HCT116 (cell line): Measurements from ENCODE around the gene VAV2. TPM values are rescaled to one million over a fixed set of nuclear protein-coding genes. Genes with fewer than 3 reads are reported as not detected.

Experiments used
- ATAC-seq: fragments of 200-7000 bp; cut with Tn5 transposase; 2 replicates; pipeline ENCODE4 v1.9.1; 2020; ENCODE audit warnings: mild to moderate bottlenecking, moderate library complexity
- BruUV-seq: library from RNA; stranded (reverse); fragments of 400-500 nt; replicated peaks from 2 replicates; lab custom pipeline; 2021; lab: Mats Ljungman, UMichigan
- CTCF ChIA-PET: fragments of 300-600 bp; sonication (Branson Sonifier 250); formaldehyde crosslinking; loops from one replicate; lab custom pipeline; 2021; ENCODE audit warnings: antibody characterized with exemption; lab: Charles Lee
- POLR2A ChIA-PET: fragments of 300-600, 350-600 bp; sonication (Branson Sonifier 250); formaldehyde crosslinking; loops from one replicate; lab custom pipeline; 2021; ENCODE audit warnings: antibody characterized with exemption; lab: Charles Lee
- RAD21 ChIA-PET, 2 experiments: fragments of 300-600 bp; sonication (Branson Sonifier 250); formaldehyde crosslinking; loops; one replicate each; lab custom pipeline; 2023; ENCODE audit warnings: low total read pairs in 2 of 2; ENCODE audit not compliant: uncharacterized antibody in 2 of 2, unreplicated experiment in 2 of 2, low non-redundant PET in 1 of 2; lab: Charles Lee
- DNase-seq: peaks from one replicate; pipeline ENCODE4 v3.0.0-alpha.2; 2010; ENCODE audit warnings: low read depth, low spot score
- H2AFZ ChIP-seq: fragments of 200-600 bp; shearing (Covaris generic), sonication (generic); 2 replicates; pipeline ENCODE4 v1.6.1; 2017; ENCODE audit warnings: low read depth, mixed run types, mixed read lengths, antibody characterized with exemption, low read length; ENCODE audit not compliant: poor library complexity, severe bottlenecking
- H3K27ac ChIP-seq: 2 replicates; pipeline ENCODE4 v1.5.1; 2012; ENCODE audit warnings: low read depth, low read length
- H3K27me3 ChIP-seq: fragments of 200-600 bp; sonication (generic); 2 replicates; pipeline ENCODE4 v1.6.1; 2016; ENCODE audit warnings: mixed run types, low read length, mixed read lengths; ENCODE audit not compliant: insufficient read depth
- H3K36me3 ChIP-seq, 2 experiments: fragments of 200-500 bp in 1 of 2; fragments of 200-600 bp in 1 of 2; sonication (Bioruptor generic) in 1 of 2; sonication (generic) in 1 of 2; 2 replicates each; pipeline versions ENCODE4 v1.5.1 to v1.6.1; 2014 to 2016; ENCODE audit warnings: low read length in 2 of 2, inconsistent platforms in 1 of 2, mixed read lengths in 1 of 2, mixed run types in 1 of 2; ENCODE audit not compliant: insufficient read depth in 2 of 2, control insufficient read depth in 1 of 2
- H3K4me1 ChIP-seq, 2 experiments: fragments of 200-600 bp in 1 of 2; sonication (generic) in 1 of 2; 2 replicates each; pipeline versions ENCODE4 v1.5.1 to v1.6.1; 2012 to 2017; ENCODE audit warnings: low read length in 2 of 2, inconsistent platforms in 1 of 2, mild to moderate bottlenecking in 1 of 2, mixed read lengths in 1 of 2, mixed run types in 1 of 2, moderate library complexity in 1 of 2; ENCODE audit not compliant: insufficient read depth in 2 of 2, control insufficient read depth in 1 of 2
- H3K4me2 ChIP-seq: fragments of 200-600 bp; sonication (generic); 2 replicates; pipeline ENCODE4 v1.6.1; 2017; ENCODE audit warnings: mixed run types, low read length, mixed read lengths
- H3K4me3 ChIP-seq, 2 experiments: fragments of 200-600 bp in 1 of 2; sonication (generic) in 1 of 2; replicated peaks in 1 of 2; 2 replicates each; pipeline ENCODE4 v1.5.1; 2011 to 2016; ENCODE audit warnings: low read length in 2 of 2, control low read depth in 1 of 2, low read depth in 1 of 2, mild to moderate bottlenecking in 1 of 2, mixed read lengths in 1 of 2, mixed run types in 1 of 2
- H3K79me2 ChIP-seq: fragments of 200-600 bp; sonication (generic); 2 replicates; pipeline ENCODE4 v1.6.1; 2017; ENCODE audit warnings: mild to moderate bottlenecking, mixed run types, low read length, moderate library complexity, mixed read lengths; ENCODE audit not compliant: insufficient read depth
- H3K9ac ChIP-seq: fragments of 200-600 bp; sonication (generic); 2 replicates; pipeline ENCODE4 v1.6.1; 2016; ENCODE audit warnings: low read length, mixed read lengths
- H3K9me2 ChIP-seq: fragments of 200-600 bp; sonication (generic), shearing (Covaris generic); 2 replicates; pipeline ENCODE4 v1.6.1; 2017; ENCODE audit warnings: mixed run types, mild to moderate bottlenecking, moderate library complexity; ENCODE audit not compliant: insufficient read depth
- H3K9me3 ChIP-seq, 2 experiments: fragments of 200-500 bp in 1 of 2; fragments of 200-600 bp in 1 of 2; sonication (Bioruptor generic) in 1 of 2; sonication (generic) in 1 of 2; 2 replicates each; pipeline ENCODE4 v1.6.1; 2014 to 2017; ENCODE audit warnings: low read length in 2 of 2, mixed read lengths in 2 of 2, inconsistent platforms in 1 of 2, low read depth in 1 of 2, mild to moderate bottlenecking in 1 of 2, mixed run types in 1 of 2, moderate library complexity in 1 of 2; ENCODE audit not compliant: control insufficient read depth in 1 of 2, insufficient read depth in 1 of 2
- H4K20me1 ChIP-seq: fragments of 200-600 bp; sonication (generic), shearing (Covaris generic); 2 replicates; pipeline ENCODE4 v1.6.1; 2017; ENCODE audit warnings: mixed run types, mild to moderate bottlenecking, moderate library complexity; ENCODE audit not compliant: insufficient read depth
- ATF3 ChIP-seq: IDR thresholded peaks from 2 replicates; pipeline ENCODE4 v1.6.1; 2012
- CBX3 ChIP-seq: IDR thresholded peaks from 2 replicates; pipeline ENCODE4 v1.6.1; 2012; ENCODE audit warnings: low read depth
- EGR1 ChIP-seq: IDR thresholded peaks from 2 replicates; pipeline ENCODE4 v1.6.1; 2012; ENCODE audit warnings: low read depth
- ELF1 ChIP-seq: IDR thresholded peaks from 2 replicates; pipeline ENCODE4 v1.6.1; 2012; ENCODE audit warnings: low read depth, borderline replicate concordance
- EZH2 ChIP-seq: fragments of 200-600 bp; sonication (generic); IDR thresholded peaks from 2 replicates; pipeline ENCODE4 v1.6.1; 2017; ENCODE audit warnings: antibody characterized with exemption, mixed run types
- EZH2phosphoT487 ChIP-seq: fragments of 200-600 bp; IDR thresholded peaks from 2 replicates; pipeline ENCODE4 v1.6.1; 2018; ENCODE audit warnings: antibody characterized with exemption, borderline replicate concordance
- FOSL1 ChIP-seq: IDR thresholded peaks from 2 replicates; pipeline ENCODE4 v1.6.1; 2012; ENCODE audit warnings: low read depth
- JUND ChIP-seq: IDR thresholded peaks from 2 replicates; pipeline ENCODE4 v1.6.1; 2012
- MAX ChIP-seq: IDR thresholded peaks from 2 replicates; pipeline ENCODE4 v1.6.1; 2012
- POLR2A ChIP-seq: IDR thresholded peaks from 2 replicates; pipeline ENCODE4 v1.7.0; 2011; ENCODE audit warnings: borderline replicate concordance; ENCODE audit not compliant: insufficient read depth, insufficient read length; ENCODE audit errors: extremely low read depth
- POLR2AphosphoS5 ChIP-seq: IDR thresholded peaks from 2 replicates; pipeline ENCODE4 v1.6.1; 2011; ENCODE audit warnings: mild to moderate bottlenecking, low read depth, low read length, moderate library complexity
- RAD21 ChIP-seq: IDR thresholded peaks from 2 replicates; pipeline ENCODE4 v1.6.1; 2012; ENCODE audit warnings: low read depth, mild to moderate bottlenecking
- REST ChIP-seq: IDR thresholded peaks from 2 replicates; pipeline ENCODE4 v1.6.1; 2012; ENCODE audit warnings: low read depth
- SP1 ChIP-seq: IDR thresholded peaks from 2 replicates; pipeline ENCODE4 v1.6.1; 2012; ENCODE audit warnings: low read depth
- SRF ChIP-seq: IDR thresholded peaks from 2 replicates; pipeline ENCODE4 v1.6.1; 2012; ENCODE audit warnings: low read depth
- TCF7L2 ChIP-seq: IDR thresholded peaks from 2 replicates; pipeline ENCODE4 v1.7.0; 2011; ENCODE audit warnings: borderline replicate concordance, inconsistent platforms; ENCODE audit not compliant: insufficient read depth, insufficient read length; ENCODE audit errors: extremely low read depth
- YY1 ChIP-seq: IDR thresholded peaks from 2 replicates; pipeline ENCODE4 v1.6.1; 2011; ENCODE audit warnings: low read length, low read depth, moderate library complexity, mild to moderate bottlenecking; ENCODE audit not compliant: insufficient replicate concordance; ENCODE audit errors: extremely low read depth
- ZBTB33 ChIP-seq: IDR thresholded peaks from 2 replicates; pipeline ENCODE4 v1.6.1; 2011; ENCODE audit warnings: mild to moderate bottlenecking, low read length, moderate library complexity; ENCODE audit not compliant: insufficient replicate concordance; ENCODE audit errors: extremely low read depth
- ZFX ChIP-seq: fragments of 450-650 bp; IDR thresholded peaks from 2 replicates; pipeline ENCODE4 v1.6.1; 2017
- ZNF274 ChIP-seq: fragments of 200-500 bp; sonication (Bioruptor generic); IDR thresholded peaks from 2 replicates; pipeline ENCODE4 v1.6.1; 2014; ENCODE audit warnings: mild to moderate bottlenecking, low read depth, low read length, inconsistent platforms
- intact Hi-C: fragments of 100-400 bp; cut with micrococcal nuclease; formaldehyde crosslinking; loops from 2 replicates; pipeline ENCODE4 v1.10.0; 2022
- total RNA-seq: library from RNA; stranded (reverse); gene quantifications from one replicate; pipeline ENCODE4 v1.2.1, GENCODE V29; 2021; ENCODE audit not compliant: unreplicated experiment

Gene VAV2
- total RNA-seq, 1 experiment from 2014 or later = 33.2 TPM

GRCh38 chr9:133959171-133959570, 33.0 kb downstream of the VAV2 start:
- ChIA-PET CTCF (no interaction called here), RAD21 (no interaction called here), POLR2A (no interaction called here)
- Histone ChIP-seq H2AFZ (no peak overlapping the region), H3K4me1 (peaks cover 0 to 7% of the 10 kb centered on the region in 2 experiments; a peak in 2 of 4 replicates), H3K4me2 (no peak overlapping the region), H3K79me2 (peaks cover 60% of the 10 kb centered on the region), H3K36me3 (no peaks in the 10 kb centered on the region), H4K20me1 (no peaks in the 10 kb centered on the region), H3K4me3 (no peak overlapping the region), H3K9me2 (no peaks in the 10 kb centered on the region), H3K27ac (no peak overlapping the region), H3K27me3 (no peaks in the 10 kb centered on the region), H3K9me3 (no peaks in the 10 kb centered on the region), H3K9ac (no peak overlapping the region)
- ATAC-seq (no peak), DNase-seq (no peak)
- intact Hi-C loops = no loop called here
- no TSS peak for BruUV-seq
- no peak for TF ChIP-seq EGR1
- TF ChIP-seq POLR2A = no peak
- no peak for TF ChIP-seq ZNF274
- TF ChIP-seq EZH2 = no peak
- TF ChIP-seq ATF3 = no peak
- no peak for TF ChIP-seq ELF1
- TF ChIP-seq CBX3 = no peak
- no peak for TF ChIP-seq SRF
- no peak for TF ChIP-seq RAD21
- TF ChIP-seq TCF7L2 = no peak
- TF ChIP-seq POLR2AphosphoS5 = no peak
- TF ChIP-seq EZH2phosphoT487 = no peak
- no peak for TF ChIP-seq FOSL1
- TF ChIP-seq YY1 = no peak
- TF ChIP-seq ZFX = no peak
- TF ChIP-seq ZBTB33 = no peak
- no peak for TF ChIP-seq JUND
- TF ChIP-seq MAX = no peak
- no peak for TF ChIP-seq SP1
- no peak for TF ChIP-seq REST
